ENCODE data around the gene XYLT1. TPM values are rescaled to one million over a fixed set of nuclear protein-coding genes. Genes with fewer than 3 reads are reported as not detected.
"Not testable (repeated sequence)": the region's sequence is repeated elsewhere in the genome, so short reads cannot be mapped to it uniquely, and the experiment has no call there.

The XYLT1 gene
- total RNA-seq, 2 donors from 2014 or later, result 21.4 to 22.6 TPM

DNA sequence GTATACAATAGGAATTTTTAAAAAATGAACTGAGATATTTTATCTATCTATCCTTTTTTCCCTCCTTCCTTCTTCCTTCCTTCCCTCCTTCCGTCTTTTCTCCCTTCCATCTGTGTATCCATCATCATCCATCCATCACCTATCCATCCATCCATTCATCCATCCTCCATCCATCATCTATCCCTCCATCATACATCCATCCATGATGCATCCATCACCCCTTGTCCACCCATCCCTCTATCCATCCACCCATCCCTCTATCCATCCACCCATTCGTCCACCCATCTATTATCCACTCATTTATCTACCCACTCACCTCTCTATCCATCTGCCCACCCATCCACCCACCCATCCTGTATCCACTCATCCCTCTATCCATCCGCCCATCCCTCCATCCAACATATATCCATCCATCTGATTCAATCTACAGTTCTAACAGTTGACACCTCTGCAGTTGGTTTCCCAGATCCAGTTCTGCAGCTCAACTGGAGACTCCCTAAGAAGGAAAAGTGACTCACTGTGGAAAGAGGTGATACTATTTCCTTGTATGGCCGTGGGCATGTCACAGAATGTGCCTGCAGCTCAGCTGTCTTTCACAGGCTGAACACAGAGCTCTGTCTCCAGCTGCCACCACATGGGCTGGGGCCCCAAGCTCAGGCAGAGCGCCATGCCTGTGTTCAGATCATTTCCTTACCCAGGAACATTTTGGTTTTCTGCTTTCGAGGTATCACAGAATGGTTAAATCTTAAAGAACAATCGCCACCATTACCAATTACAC is 130.8 kb downstream of the XYLT1 start:
- H3K4me3 Mint-ChIP-seq, result no peak overlapping the region
- H3K27ac Mint-ChIP-seq, result peak overlapping the region; percentile 21
- H3K36me3 Mint-ChIP-seq (ENCODE audit: low read depth), result no peaks in the 10 kb centered on the region
- ATAC-seq (replicated peaks), result no peak
- H3K4me1 Mint-ChIP-seq, result peaks cover 36% of the 10 kb centered on the region
- H3K9me3 Mint-ChIP-seq, result no peaks in the 10 kb centered on the region
- no peaks in the 10 kb centered on the region for H3K27me3 Mint-ChIP-seq

DNA sequence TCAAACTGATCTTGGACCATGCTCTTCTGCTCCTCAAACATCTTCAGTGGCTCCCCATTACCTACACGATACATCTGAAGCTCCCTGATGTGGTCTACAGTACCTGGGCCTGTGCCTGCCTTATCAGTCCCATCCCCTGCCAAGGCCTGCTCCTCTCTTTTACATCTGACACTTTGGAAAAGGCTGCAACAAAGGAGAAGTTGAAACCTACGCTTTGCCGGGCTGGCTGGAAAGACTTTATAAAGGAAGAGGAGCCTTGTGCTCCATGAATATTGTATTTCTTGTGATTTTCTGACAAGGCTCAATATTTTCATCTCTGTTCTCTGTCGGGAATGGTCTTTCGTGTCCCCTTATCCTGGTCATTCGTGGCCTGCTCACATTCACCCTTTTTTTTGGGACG is 132.5 kb downstream of the XYLT1 start:
- H3K4me3 Mint-ChIP-seq, result no peak overlapping the region
- peaks cover 36% of the 10 kb centered on the region for H3K4me1 Mint-ChIP-seq
- no peaks in the 10 kb centered on the region for H3K36me3 Mint-ChIP-seq (ENCODE audit: low read depth)
- H3K27ac Mint-ChIP-seq, result peak overlapping the region; percentile 68
- H3K9me3 Mint-ChIP-seq, result no peaks in the 10 kb centered on the region
- no peaks in the 10 kb centered on the region for H3K27me3 Mint-ChIP-seq
- ATAC-seq (replicated peaks), result no peak

DNA sequence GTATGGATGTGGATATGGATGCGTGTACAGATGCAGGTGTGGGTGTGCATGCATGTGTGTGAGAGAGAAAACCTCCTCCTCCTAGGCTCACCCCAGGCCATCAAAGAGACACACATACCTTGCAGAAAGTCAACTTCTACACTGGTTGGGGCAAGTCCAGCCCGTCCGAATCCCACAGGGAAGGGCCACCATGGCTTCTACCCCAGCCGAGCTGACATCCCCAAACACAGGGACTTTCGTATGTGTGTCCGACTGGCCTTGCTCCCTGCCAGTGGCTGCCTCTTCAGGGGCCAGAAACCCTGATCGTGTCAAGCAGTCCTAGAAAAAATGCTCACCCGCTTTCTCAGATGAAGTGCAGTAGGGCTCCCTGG is 134.2 kb downstream of the XYLT1 start:
- no peak for ATAC-seq (replicated peaks)
- Mint-ChIP-seq H3K4me1 (peaks cover 20% of the 10 kb centered on the region), H3K4me3 (no peak overlapping the region), H3K9me3 (no peaks in the 10 kb centered on the region), H3K36me3 (ENCODE audit: low read depth) (no peaks in the 10 kb centered on the region), H3K27me3 (no peaks in the 10 kb centered on the region), H3K27ac (no peak overlapping the region)

DNA sequence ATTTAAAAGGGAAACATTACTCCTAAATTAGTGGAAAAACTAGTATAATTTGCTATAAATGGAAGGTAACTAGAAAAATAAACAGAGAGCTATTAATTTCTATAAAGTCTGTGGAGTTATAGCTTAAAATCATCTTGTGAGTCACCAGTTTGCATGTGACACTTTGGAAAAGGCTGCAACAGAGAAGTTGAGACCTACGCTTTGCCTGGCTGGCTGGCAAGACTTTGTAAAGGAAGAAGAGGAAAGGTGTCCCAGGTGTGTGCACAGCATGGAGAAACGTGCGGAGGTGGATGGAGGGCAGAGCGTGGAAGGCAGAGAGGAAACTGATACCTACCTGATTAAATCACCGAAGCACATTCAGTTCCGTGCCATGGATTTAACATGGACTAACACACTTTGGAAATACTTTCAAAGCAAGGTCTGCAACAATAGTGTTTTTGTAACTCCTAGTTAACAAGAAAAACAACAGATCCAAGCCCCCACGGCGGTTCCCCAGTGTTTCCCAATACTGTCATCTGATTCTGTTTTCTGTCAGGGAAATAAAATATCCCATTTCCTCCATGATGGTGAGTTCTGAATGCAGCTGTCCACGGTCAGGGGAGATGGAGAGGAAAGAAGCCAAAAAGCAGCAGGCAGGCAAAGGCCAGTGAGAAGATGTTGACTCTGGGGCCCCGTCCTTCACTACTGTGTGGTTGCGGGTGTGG is 134.8 kb downstream of the XYLT1 start:
- no peak overlapping the region for H3K4me3 Mint-ChIP-seq
- H3K27ac Mint-ChIP-seq, result no peak overlapping the region
- peaks cover 15% of the 10 kb centered on the region for H3K4me1 Mint-ChIP-seq
- H3K27me3 Mint-ChIP-seq, result no peaks in the 10 kb centered on the region
- no peaks in the 10 kb centered on the region for H3K9me3 Mint-ChIP-seq
- no peaks in the 10 kb centered on the region for H3K36me3 Mint-ChIP-seq (ENCODE audit: low read depth)
- ATAC-seq (replicated peaks), result no peak

GRCh38 chr16:17335406-17335805 is 135.4 kb downstream of the XYLT1 start:
- H3K9me3 Mint-ChIP-seq; H3K4me1 Mint-ChIP-seq; H3K4me3 Mint-ChIP-seq; H3K27ac Mint-ChIP-seq; ATAC-seq (replicated peaks); H3K36me3 Mint-ChIP-seq (ENCODE audit: low read depth); H3K27me3 Mint-ChIP-seq: not testable (repeated sequence)

DNA sequence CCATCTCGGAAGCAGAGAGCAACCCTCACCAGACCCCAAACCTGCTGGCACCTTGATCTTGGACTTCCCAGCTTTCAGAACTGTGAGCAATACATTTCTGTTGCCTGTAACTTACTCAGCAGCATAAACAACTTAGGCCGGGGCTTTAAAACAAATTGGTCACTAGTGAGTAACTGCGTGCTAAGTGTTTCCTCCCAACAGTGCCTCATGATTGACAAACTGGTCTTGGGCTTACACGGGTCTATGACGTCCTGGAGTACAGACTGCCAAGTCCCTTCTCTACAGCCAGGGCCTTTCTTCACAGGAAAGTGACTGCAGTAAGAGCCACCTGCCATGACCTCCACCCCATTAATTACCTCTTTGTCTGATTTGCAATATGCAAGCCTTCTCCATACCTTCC is 136.7 kb downstream of the XYLT1 start:
- Mint-ChIP-seq H3K9me3 (no peaks in the 10 kb centered on the region), H3K27ac (no peak overlapping the region), H3K4me3 (no peak overlapping the region), H3K4me1 (peaks cover 6% of the 10 kb centered on the region), H3K27me3 (no peaks in the 10 kb centered on the region), H3K36me3 (ENCODE audit: low read depth) (no peaks in the 10 kb centered on the region)
- peak; percentile 47 for ATAC-seq (replicated peaks)

- no peaks in the 10 kb centered on the region for H3K36me3 Mint-ChIP-seq (ENCODE audit: low read depth)
- H3K4me1 Mint-ChIP-seq, result peaks cover 5% of the 10 kb centered on the region
- H3K27me3 Mint-ChIP-seq, result no peaks in the 10 kb centered on the region
- no peak for ATAC-seq (replicated peaks)
- no peaks in the 10 kb centered on the region for H3K9me3 Mint-ChIP-seq
- H3K4me3 Mint-ChIP-seq, result no peak overlapping the region
- H3K27ac Mint-ChIP-seq, result no peak overlapping the region
Observed at GRCh38 chr16:17333229-17333628, 137.5 kb downstream of the XYLT1 start.

DNA sequence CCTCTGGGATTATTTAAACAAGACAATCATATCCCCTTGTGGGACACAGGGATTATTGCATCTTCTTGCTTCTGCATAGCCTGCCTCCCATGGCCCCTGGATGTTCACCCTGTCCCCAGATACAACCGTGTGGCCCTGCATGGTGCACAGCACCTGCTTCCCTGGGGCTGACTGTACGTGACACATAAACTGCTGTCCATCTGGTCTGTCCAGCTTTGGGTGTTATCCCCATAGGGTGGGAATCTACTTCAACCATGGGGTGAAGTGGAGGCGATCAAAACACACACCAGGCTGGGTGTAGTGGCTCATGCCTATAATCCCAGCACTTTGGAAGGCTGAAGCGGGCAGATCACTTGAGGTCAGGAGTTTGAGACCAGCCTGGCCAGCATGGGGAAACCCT is 138.8 kb downstream of the XYLT1 start:
- Mint-ChIP-seq H3K4me1 (no peaks in the 10 kb centered on the region), H3K27ac (no peak overlapping the region), H3K9me3 (no peaks in the 10 kb centered on the region), H3K4me3 (no peak overlapping the region), H3K27me3 (no peaks in the 10 kb centered on the region), H3K36me3 (ENCODE audit: low read depth) (no peaks in the 10 kb centered on the region)
- no peak for ATAC-seq (replicated peaks)

DNA sequence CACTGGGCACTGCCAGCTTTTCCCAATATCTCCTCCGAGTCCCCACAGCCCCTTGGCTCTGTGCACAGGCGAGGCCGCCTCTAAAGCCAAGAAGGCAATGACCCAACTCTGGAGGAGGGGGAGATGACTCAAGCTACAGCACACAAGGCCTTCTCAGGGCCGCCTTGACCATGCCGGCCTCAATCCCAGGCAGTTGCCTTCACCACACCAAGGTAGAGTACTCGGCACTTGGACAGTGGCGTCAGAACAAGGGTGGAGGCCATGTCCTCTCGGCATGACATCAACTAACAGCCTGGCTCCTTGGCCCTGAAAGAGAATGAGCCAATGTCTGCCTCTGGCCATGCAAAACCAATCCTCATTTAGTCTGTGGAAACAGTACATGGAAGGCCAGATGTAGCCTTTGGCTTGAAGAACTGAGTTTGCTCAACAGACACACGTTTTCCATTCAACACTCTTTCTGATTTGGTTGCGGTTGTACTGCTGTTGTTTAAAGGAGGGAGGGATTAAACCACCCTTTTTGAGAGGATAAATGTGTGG is 139.6 kb downstream of the XYLT1 start:
- no peaks in the 10 kb centered on the region for H3K27me3 Mint-ChIP-seq
- no peak overlapping the region for H3K4me3 Mint-ChIP-seq
- H3K9me3 Mint-ChIP-seq, result no peaks in the 10 kb centered on the region
- H3K36me3 Mint-ChIP-seq (ENCODE audit: low read depth), result no peaks in the 10 kb centered on the region
- no peak for ATAC-seq (replicated peaks)
- no peaks in the 10 kb centered on the region for H3K4me1 Mint-ChIP-seq
- H3K27ac Mint-ChIP-seq, result no peak overlapping the region

DNA sequence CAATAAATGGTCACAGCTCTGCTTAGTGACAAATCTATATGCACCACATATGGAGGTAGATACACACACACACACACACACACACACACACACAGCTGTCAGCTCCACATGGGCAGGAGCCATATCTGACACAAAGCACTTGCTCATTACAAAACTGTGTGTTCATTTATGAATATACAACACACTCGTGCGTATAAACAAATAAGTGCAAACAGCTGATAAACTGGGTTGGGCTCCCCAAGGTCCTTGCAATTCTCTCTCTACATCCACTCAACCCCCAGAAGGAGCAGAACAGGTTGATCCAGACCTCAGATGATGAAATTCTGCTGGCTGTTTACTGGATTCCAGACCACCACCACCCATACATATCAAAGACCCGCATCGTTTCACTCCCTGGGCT is 140.7 kb downstream of the XYLT1 start:
- Mint-ChIP-seq H3K27ac (no peak overlapping the region), H3K9me3 (no peaks in the 10 kb centered on the region), H3K36me3 (ENCODE audit: low read depth) (no peaks in the 10 kb centered on the region), H3K4me1 (no peaks in the 10 kb centered on the region), H3K27me3 (no peaks in the 10 kb centered on the region), H3K4me3 (no peak overlapping the region)
- no peak for ATAC-seq (replicated peaks)

- Mint-ChIP-seq H3K27ac (no peak overlapping the region), H3K27me3 (no peaks in the 10 kb centered on the region), H3K4me3 (no peak overlapping the region), H3K4me1 (no peaks in the 10 kb centered on the region), H3K36me3 (ENCODE audit: low read depth) (no peaks in the 10 kb centered on the region), H3K9me3 (no peaks in the 10 kb centered on the region)
- ATAC-seq (replicated peaks), result no peak
Observed at GRCh38 chr16:17329391-17329790, 141.4 kb downstream of the XYLT1 start.

GRCh38 chr16:17328932-17329331 is 141.8 kb downstream of the XYLT1 start:
- Mint-ChIP-seq H3K27ac (no peak overlapping the region), H3K4me3 (no peak overlapping the region), H3K9me3 (no peaks in the 10 kb centered on the region), H3K4me1 (no peaks in the 10 kb centered on the region), H3K27me3 (no peaks in the 10 kb centered on the region), H3K36me3 (ENCODE audit: low read depth) (no peaks in the 10 kb centered on the region)
- no peak for ATAC-seq (replicated peaks)

GRCh38 chr16:17327664-17328335 is 143.0 kb downstream of the XYLT1 start:
- H3K4me3 Mint-ChIP-seq, result no peak overlapping the region
- H3K27ac Mint-ChIP-seq, result no peak overlapping the region
- no peaks in the 10 kb centered on the region for H3K36me3 Mint-ChIP-seq (ENCODE audit: low read depth)
- no peaks in the 10 kb centered on the region for H3K9me3 Mint-ChIP-seq
- peaks cover under 1% of the 10 kb centered on the region for H3K4me1 Mint-ChIP-seq
- no peak for ATAC-seq (replicated peaks)
- no peaks in the 10 kb centered on the region for H3K27me3 Mint-ChIP-seq

DNA sequence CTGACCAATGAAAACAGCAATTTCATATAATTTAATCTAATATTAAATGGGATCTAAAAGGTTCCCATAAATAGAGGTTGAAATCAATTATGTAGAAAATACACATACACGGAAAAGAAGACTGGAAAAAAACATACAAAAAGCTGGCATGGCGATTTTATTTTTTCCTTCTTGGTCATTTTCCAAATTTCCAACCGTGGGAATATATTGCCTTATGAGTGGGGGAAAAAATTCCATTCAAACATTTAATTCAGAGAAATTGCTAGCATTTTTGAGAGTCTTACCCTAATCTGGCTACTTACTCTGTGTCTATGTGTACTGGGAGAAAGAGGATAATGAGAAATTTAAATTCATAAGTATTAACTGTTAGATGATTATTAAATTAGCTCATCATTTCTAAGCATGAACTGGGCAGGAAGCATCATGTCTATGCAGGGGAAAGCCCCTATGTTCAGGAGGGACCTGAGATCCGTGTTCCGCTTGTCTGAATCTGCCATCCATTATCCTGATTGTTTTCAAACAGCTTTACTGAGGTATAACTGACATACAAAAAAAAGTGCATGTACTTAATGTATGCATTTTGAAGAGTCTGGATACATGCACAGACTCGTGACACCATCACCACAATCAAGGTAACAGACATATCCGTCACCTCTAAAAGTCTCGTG is 145.2 kb downstream of the XYLT1 start:
- Mint-ChIP-seq H3K36me3 (ENCODE audit: low read depth) (no peaks in the 10 kb centered on the region), H3K4me3 (no peak overlapping the region), H3K27me3 (no peaks in the 10 kb centered on the region), H3K9me3 (no peaks in the 10 kb centered on the region), H3K27ac (no peak overlapping the region), H3K4me1 (peaks cover 4% of the 10 kb centered on the region)
- ATAC-seq (replicated peaks), result no peak
